Endodermal cell (in vitro differentiated cells): ENCODE results near the gene NPFFR2. TPM values are rescaled to one million over a fixed set of nuclear protein-coding genes. Genes with fewer than 3 reads are reported as not detected.

ENCODE experiments used
- DNase-seq: peaks from one replicate; pipeline ENCODE4 v3.0.0-alpha.2; 2017
- H3K27ac ChIP-seq: 2 replicates; pipeline ENCODE4 v1.5.1; 2013; ENCODE audit warnings: mild to moderate bottlenecking, low read depth, low read length, moderate library complexity
- H3K27me3 ChIP-seq: 2 replicates; pipeline ENCODE4 v1.6.1; 2013; ENCODE audit warnings: mild to moderate bottlenecking, low read length, moderate library complexity; ENCODE audit not compliant: insufficient read depth, control insufficient read depth, poor library complexity, severe bottlenecking
- H3K36me3 ChIP-seq: 2 replicates; pipeline ENCODE4 v1.7.0; 2013; ENCODE audit warnings: mild to moderate bottlenecking, low read length, moderate library complexity; ENCODE audit not compliant: control insufficient read depth, insufficient read depth
- H3K4me1 ChIP-seq: one replicate; pipeline ENCODE4 v1.7.0; 2013; ENCODE audit warnings: low read length; ENCODE audit not compliant: control insufficient read depth, insufficient read depth
- H3K4me3 ChIP-seq: 2 replicates; pipeline ENCODE4 v1.5.1; 2013; ENCODE audit warnings: mild to moderate bottlenecking, low read length, moderate library complexity
- H3K9ac ChIP-seq: 2 replicates; pipeline ENCODE4 v1.6.1; 2013; ENCODE audit warnings: mild to moderate bottlenecking, low read length, moderate library complexity; ENCODE audit not compliant: poor library complexity, severe bottlenecking; ENCODE audit errors: extremely low read depth
- H3K9me3 ChIP-seq: 2 replicates; pipeline ENCODE4 v1.6.1; 2013; ENCODE audit warnings: mild to moderate bottlenecking, low read length, moderate library complexity; ENCODE audit not compliant: control insufficient read depth
- H3K27ac Mint-ChIP-seq: 2 replicates; pipeline ENCODE4 v1.8.0; 2020; ENCODE audit warnings: mixed read lengths
- H3K27me3 Mint-ChIP-seq: 2 replicates; pipeline ENCODE4 v1.8.0; 2021; ENCODE audit warnings: mild to moderate bottlenecking, mixed read lengths; ENCODE audit not compliant: insufficient read depth
- H3K36me3 Mint-ChIP-seq: 2 replicates; pipeline ENCODE4 v1.8.0; 2020; ENCODE audit warnings: low read depth, mixed read lengths
- H3K4me1 Mint-ChIP-seq: 2 replicates; pipeline ENCODE4 v1.8.0; 2020; ENCODE audit warnings: mixed read lengths
- H3K4me3 Mint-ChIP-seq: 2 replicates; pipeline ENCODE4 v1.8.0; 2020; ENCODE audit warnings: mild to moderate bottlenecking, moderate library complexity, mixed read lengths
- H3K9me3 Mint-ChIP-seq: 2 replicates; pipeline ENCODE4 v1.8.0; 2020; ENCODE audit warnings: mild to moderate bottlenecking, mixed read lengths
- WGBS, 2 experiments: methylation state at CpG; one replicate each; pipeline versions ENCODE4 v1.1.5 to v1.1.7; 2013; ENCODE audit warnings: missing lambda C conversion rate in 2 of 2, mixed read lengths in 1 of 2; ENCODE audit not compliant: insufficient coverage in 1 of 2, insufficient read length in 1 of 2; 5-methylcytosine and 5-hydroxymethylcytosine counted together
- total RNA-seq, 2 donors: library from RNA; stranded (reverse); fragmentation: NEBNext Ultra II Directional in 1 of 2; extraction: Animal tissue kit (Norgen Biotek cat#: 25700) in 1 of 2; gene quantifications; 2 replicates in 1 of 2; 3 replicates in 1 of 2; pipeline ENCODE4 v1.2.1, GENCODE V29; 2021
- TF ChIP-seq, protein P1 (sequence below): fragments of 200-600 bp; sonication (generic); conservative IDR thresholded peaks from 2 replicates; pipeline ENCODE4 v1.5.0; 2021; ENCODE audit warnings: antibody characterized with exemption, mild to moderate bottlenecking

The NPFFR2 gene
- total RNA-seq, 2 donors from 2014 or later, result 0.29 to 1.5 TPM

DNA sequence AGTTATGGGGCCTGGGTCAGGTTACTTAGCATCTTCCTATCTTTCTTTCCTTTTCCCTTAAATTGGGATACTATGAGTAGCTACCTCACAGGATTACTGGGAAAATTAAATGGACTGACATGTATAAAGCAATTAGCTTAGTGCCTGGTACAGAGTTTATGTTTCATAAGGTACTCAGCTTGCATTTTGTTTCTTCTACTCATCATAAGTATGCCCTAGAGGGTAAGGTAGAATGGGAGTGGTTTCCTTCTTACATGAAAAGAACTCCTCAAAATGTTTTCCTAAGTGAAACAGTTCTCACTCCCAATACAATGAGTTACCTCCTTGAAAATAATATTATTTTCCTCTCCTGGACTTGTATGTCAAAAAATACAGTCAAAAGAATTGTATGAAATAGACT lies 75.7 kb downstream of the NPFFR2 start:
- Mint-ChIP-seq H3K4me1 (no peaks in the 10 kb centered on the region), H3K4me3 (no peak overlapping the region), H3K36me3 (no peaks in the 10 kb centered on the region), H3K9me3 (no peaks in the 10 kb centered on the region), H3K27me3 (no peaks in the 10 kb centered on the region), H3K27ac (no peak overlapping the region)
- DNase-seq, result no peak
- H3K4me1 ChIP-seq, result no peaks in the 10 kb centered on the region
- no peaks in the 10 kb centered on the region for H3K27me3 ChIP-seq
- no peaks in the 10 kb centered on the region for H3K36me3 ChIP-seq
- TF ChIP-seq, protein P1, sequence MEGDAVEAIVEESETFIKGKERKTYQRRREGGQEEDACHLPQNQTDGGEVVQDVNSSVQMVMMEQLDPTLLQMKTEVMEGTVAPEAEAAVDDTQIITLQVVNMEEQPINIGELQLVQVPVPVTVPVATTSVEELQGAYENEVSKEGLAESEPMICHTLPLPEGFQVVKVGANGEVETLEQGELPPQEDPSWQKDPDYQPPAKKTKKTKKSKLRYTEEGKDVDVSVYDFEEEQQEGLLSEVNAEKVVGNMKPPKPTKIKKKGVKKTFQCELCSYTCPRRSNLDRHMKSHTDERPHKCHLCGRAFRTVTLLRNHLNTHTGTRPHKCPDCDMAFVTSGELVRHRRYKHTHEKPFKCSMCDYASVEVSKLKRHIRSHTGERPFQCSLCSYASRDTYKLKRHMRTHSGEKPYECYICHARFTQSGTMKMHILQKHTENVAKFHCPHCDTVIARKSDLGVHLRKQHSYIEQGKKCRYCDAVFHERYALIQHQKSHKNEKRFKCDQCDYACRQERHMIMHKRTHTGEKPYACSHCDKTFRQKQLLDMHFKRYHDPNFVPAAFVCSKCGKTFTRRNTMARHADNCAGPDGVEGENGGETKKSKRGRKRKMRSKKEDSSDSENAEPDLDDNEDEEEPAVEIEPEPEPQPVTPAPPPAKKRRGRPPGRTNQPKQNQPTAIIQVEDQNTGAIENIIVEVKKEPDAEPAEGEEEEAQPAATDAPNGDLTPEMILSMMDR, result no peak
- no peak overlapping the region for H3K4me3 ChIP-seq
- no peaks in the 10 kb centered on the region for H3K9me3 ChIP-seq
- no peak overlapping the region for H3K9ac ChIP-seq
- no peak overlapping the region for H3K27ac ChIP-seq

- H3K36me3 Mint-ChIP-seq, result no peaks in the 10 kb centered on the region
- Histone ChIP-seq H3K4me3 (no peak overlapping the region), H3K27ac (no peak overlapping the region), H3K36me3 (no peaks in the 10 kb centered on the region), H3K9ac (no peak overlapping the region), H3K27me3 (no peaks in the 10 kb centered on the region), H3K9me3 (no peaks in the 10 kb centered on the region), H3K4me1 (no peaks in the 10 kb centered on the region)
- H3K27ac Mint-ChIP-seq, result no peak overlapping the region
- no peak overlapping the region for H3K4me3 Mint-ChIP-seq
- 100% methylated on average over 2 of the region's 2 CpGs for WGBS, 2 experiments
- no peaks in the 10 kb centered on the region for H3K27me3 Mint-ChIP-seq
- H3K4me1 Mint-ChIP-seq, result no peaks in the 10 kb centered on the region
- no peaks in the 10 kb centered on the region for H3K9me3 Mint-ChIP-seq
- TF ChIP-seq, protein P1, result no peak
- no peak for DNase-seq
Measured at GRCh38 chr4:72109364-72109763, 77.6 kb downstream of the NPFFR2 start.

GRCh38 chr4:72109959-72110497 lies 78.2 kb downstream of the NPFFR2 start:
- DNase-seq, result no peak
- TF ChIP-seq, protein P1, result no peak
- Histone ChIP-seq H3K27me3 (no peaks in the 10 kb centered on the region), H3K4me1 (no peaks in the 10 kb centered on the region), H3K4me3 (no peak overlapping the region), H3K27ac (no peak overlapping the region), H3K9me3 (no peaks in the 10 kb centered on the region), H3K9ac (no peak overlapping the region), H3K36me3 (no peaks in the 10 kb centered on the region)
- Mint-ChIP-seq H3K27me3 (no peaks in the 10 kb centered on the region), H3K4me1 (no peaks in the 10 kb centered on the region), H3K27ac (no peak overlapping the region), H3K36me3 (no peaks in the 10 kb centered on the region), H3K4me3 (no peak overlapping the region), H3K9me3 (no peaks in the 10 kb centered on the region)
- 83 to 93% methylated on average over 1 to 2 of the region's 2 CpGs for WGBS, 2 experiments
